SK-N-SH treated with all-trans-retinoic acid at 6 μM for 48 hours (cell line): ENCODE results near the gene TMC2.

Experiments
- ATAC-seq: fragments of 200-7000 bp; cut with Tn5 transposase; 3 replicates; pipeline ENCODE4 v1.9.1; 2020; ENCODE audit warnings: mild to moderate bottlenecking, moderate library complexity
- ARNTL ChIP-seq: fragments of 450-650 bp; formaldehyde crosslinking; IDR thresholded peaks from 2 replicates; pipeline ENCODE4 v1.5.0; 2020; ENCODE audit warnings: low read depth, mild to moderate bottlenecking, moderate library complexity, borderline replicate concordance
- BACH2 ChIP-seq: fragments of 250-450 bp; sonication (Bioruptor Pico); IDR thresholded peaks from 2 replicates; pipeline ENCODE4 v1.9.0; 2021; ENCODE audit warnings: mild to moderate bottlenecking, borderline replicate concordance
- CSDC2 ChIP-seq: fragments of 250-450 bp; sonication (Bioruptor Pico); IDR thresholded peaks from 2 replicates; pipeline ENCODE4 v1.5.0; 2020; ENCODE audit warnings: mild to moderate bottlenecking, moderate library complexity
- ESRRG ChIP-seq: fragments of 250-450 bp; sonication (Bioruptor Pico); IDR thresholded peaks from 2 replicates; pipeline ENCODE4 v1.6.1; 2021; ENCODE audit warnings: mild to moderate bottlenecking
- GLIS3 ChIP-seq: fragments of 250-450 bp; sonication (Bioruptor Pico); IDR thresholded peaks from 2 replicates; pipeline ENCODE4 v1.5.0; 2020; ENCODE audit warnings: mild to moderate bottlenecking, moderate library complexity
- ISL1 ChIP-seq: fragments of 250-450 bp; sonication (Bioruptor Pico); IDR thresholded peaks from 2 replicates; pipeline ENCODE4 v2.1.2; 2022; ENCODE audit warnings: mild to moderate bottlenecking, moderate library complexity
- OSR1 ChIP-seq: fragments of 250-450 bp; sonication (Bioruptor Pico); IDR thresholded peaks from 2 replicates; pipeline ENCODE4 v1.8.0; 2022; ENCODE audit warnings: moderate library complexity, mild to moderate bottlenecking, inconsistent platforms
- PPARA ChIP-seq: fragments of 250-450 bp; sonication (Bioruptor Pico); IDR thresholded peaks from 2 replicates; pipeline ENCODE4 v1.5.0; 2020; ENCODE audit warnings: mild to moderate bottlenecking, borderline replicate concordance
- SNAI2 ChIP-seq: fragments of 250-450 bp; sonication (Bioruptor Pico); IDR thresholded peaks from 2 replicates; pipeline ENCODE4 v1.5.0; 2020; ENCODE audit warnings: mild to moderate bottlenecking, moderate library complexity
- TCF4 ChIP-seq: fragments of 250-450 bp; sonication (Bioruptor Pico); IDR thresholded peaks from 2 replicates; pipeline ENCODE4 v1.8.0; 2021; ENCODE audit warnings: mild to moderate bottlenecking, moderate library complexity, borderline replicate concordance
- TOX ChIP-seq: fragments of 250-450 bp; sonication (Bioruptor Pico); IDR thresholded peaks from 2 replicates; pipeline ENCODE4 v1.8.0; 2021; ENCODE audit warnings: mild to moderate bottlenecking, moderate library complexity, borderline replicate concordance
- ZC3H10 ChIP-seq: fragments of 250-450 bp; sonication (Bioruptor Pico); IDR thresholded peaks from 2 replicates; pipeline ENCODE4 v1.5.1; 2021; ENCODE audit warnings: mild to moderate bottlenecking, moderate library complexity
- ZFP3 ChIP-seq: fragments of 250-450 bp; sonication (Bioruptor Pico); IDR thresholded peaks from 2 replicates; pipeline ENCODE4 v1.5.0; 2020; ENCODE audit warnings: mild to moderate bottlenecking, moderate library complexity
- ZFP30 ChIP-seq: fragments of 450-650 bp; formaldehyde crosslinking; IDR thresholded peaks from 2 replicates; pipeline ENCODE4 v1.5.0; 2022; ENCODE audit warnings: mild to moderate bottlenecking, moderate library complexity
- ZNF565 ChIP-seq: fragments of 450-650 bp; formaldehyde crosslinking; conservative IDR thresholded peaks from 2 replicates; pipeline ENCODE4 v1.5.0; 2020; ENCODE audit warnings: low read depth, mild to moderate bottlenecking, moderate library complexity
- ZNF70 ChIP-seq: fragments of 450-650 bp; formaldehyde crosslinking; IDR thresholded peaks from 2 replicates; pipeline ENCODE4 v1.5.0; 2020; ENCODE audit warnings: mild to moderate bottlenecking, moderate library complexity
- ZNF8 ChIP-seq: fragments of 450-650 bp; formaldehyde crosslinking; IDR thresholded peaks from 2 replicates; pipeline ENCODE4 v1.5.0; 2020; ENCODE audit warnings: mild to moderate bottlenecking, moderate library complexity
- TF ChIP-seq, protein P1 (sequence below): fragments of 250-450 bp; sonication (Bioruptor Pico); IDR thresholded peaks from 2 replicates; pipeline ENCODE4 v1.5.1; 2020; ENCODE audit warnings: low read depth, mild to moderate bottlenecking, moderate library complexity
- TF ChIP-seq, protein P2 (sequence below): fragments of 250-450 bp; sonication (Bioruptor Pico); IDR thresholded peaks from 2 replicates; pipeline ENCODE4 v1.5.0; 2020; ENCODE audit warnings: mild to moderate bottlenecking, moderate library complexity
- TF ChIP-seq, protein P3 (sequence below): fragments of 250-450 bp; sonication (Bioruptor Pico); IDR thresholded peaks from 2 replicates; pipeline ENCODE4 v1.8.0; 2020; ENCODE audit warnings: mild to moderate bottlenecking, moderate library complexity, borderline replicate concordance
- TF ChIP-seq, protein P4 (sequence below): fragments of 250-450 bp; sonication (Bioruptor Pico); IDR thresholded peaks from 2 replicates; pipeline ENCODE4 v1.5.1; 2021; ENCODE audit warnings: mild to moderate bottlenecking, moderate library complexity

The TMC2 gene

DNA sequence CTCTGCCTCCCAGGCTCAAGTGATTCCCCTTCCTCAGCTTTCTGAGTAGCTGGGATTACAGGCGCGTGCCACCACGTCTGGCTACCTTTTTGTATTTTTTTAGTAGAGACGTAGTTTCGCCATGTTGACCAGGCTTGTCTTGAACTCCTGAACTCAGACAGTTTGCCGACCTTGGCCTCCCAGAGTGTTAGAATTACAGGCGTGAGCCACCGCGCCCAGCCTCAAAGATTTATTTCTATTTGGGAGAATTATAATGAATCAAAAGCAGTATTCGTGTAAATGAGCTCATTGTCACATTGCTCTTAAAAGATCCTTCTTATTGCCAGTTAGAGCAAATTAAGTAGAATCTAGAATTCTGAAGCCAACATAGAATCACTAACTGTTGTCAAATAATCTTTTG, 18.3 kb upstream of the TMC2 start:
- TF ChIP-seq, protein P1, sequence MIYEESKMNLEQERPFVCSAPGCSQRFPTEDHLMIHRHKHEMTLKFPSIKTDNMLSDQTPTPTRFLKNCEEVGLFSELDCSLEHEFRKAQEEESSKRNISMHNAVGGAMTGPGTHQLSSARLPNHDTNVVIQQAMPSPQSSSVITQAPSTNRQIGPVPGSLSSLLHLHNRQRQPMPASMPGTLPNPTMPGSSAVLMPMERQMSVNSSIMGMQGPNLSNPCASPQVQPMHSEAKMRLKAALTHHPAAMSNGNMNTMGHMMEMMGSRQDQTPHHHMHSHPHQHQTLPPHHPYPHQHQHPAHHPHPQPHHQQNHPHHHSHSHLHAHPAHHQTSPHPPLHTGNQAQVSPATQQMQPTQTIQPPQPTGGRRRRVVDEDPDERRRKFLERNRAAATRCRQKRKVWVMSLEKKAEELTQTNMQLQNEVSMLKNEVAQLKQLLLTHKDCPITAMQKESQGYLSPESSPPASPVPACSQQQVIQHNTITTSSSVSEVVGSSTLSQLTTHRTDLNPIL (CRISPR knock-in tag): no peak
- ATAC-seq: no peak

DNA sequence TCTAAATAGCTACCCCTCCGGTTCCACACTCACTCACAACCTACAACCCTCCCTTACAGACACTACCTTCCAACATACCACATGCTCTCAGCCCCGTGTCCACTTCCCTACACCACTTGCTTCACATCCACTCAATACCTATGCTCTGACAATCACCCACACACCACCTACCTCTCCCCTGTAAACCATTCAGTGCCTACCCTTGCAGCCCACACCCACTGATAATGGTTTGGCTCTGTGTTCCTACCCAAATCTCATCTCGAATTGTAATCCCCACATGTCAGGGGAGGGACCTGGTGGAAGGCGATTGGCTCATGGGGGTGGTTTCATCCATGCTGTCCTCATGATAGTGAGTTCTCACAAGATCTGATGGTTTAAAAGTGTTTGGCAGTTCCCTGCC, 17.8 kb upstream of the TMC2 start:
- no peak for TF ChIP-seq OSR1 (CRISPR knock-in tag)
- TF ChIP-seq, protein P2, sequence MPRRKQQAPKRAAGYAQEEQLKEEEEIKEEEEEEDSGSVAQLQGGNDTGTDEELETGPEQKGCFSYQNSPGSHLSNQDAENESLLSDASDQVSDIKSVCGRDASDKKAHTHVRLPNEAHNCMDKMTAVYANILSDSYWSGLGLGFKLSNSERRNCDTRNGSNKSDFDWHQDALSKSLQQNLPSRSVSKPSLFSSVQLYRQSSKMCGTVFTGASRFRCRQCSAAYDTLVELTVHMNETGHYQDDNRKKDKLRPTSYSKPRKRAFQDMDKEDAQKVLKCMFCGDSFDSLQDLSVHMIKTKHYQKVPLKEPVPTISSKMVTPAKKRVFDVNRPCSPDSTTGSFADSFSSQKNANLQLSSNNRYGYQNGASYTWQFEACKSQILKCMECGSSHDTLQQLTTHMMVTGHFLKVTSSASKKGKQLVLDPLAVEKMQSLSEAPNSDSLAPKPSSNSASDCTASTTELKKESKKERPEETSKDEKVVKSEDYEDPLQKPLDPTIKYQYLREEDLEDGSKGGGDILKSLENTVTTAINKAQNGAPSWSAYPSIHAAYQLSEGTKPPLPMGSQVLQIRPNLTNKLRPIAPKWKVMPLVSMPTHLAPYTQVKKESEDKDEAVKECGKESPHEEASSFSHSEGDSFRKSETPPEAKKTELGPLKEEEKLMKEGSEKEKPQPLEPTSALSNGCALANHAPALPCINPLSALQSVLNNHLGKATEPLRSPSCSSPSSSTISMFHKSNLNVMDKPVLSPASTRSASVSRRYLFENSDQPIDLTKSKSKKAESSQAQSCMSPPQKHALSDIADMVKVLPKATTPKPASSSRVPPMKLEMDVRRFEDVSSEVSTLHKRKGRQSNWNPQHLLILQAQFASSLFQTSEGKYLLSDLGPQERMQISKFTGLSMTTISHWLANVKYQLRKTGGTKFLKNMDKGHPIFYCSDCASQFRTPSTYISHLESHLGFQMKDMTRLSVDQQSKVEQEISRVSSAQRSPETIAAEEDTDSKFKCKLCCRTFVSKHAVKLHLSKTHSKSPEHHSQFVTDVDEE (CRISPR knock-in tag): no peak
- no peak for TF ChIP-seq GLIS3
- TF ChIP-seq CSDC2: no peak
- TF ChIP-seq ZFP3 (CRISPR knock-in tag): no peak
- TF ChIP-seq ZFP30: no peak
- TF ChIP-seq, protein P3, sequence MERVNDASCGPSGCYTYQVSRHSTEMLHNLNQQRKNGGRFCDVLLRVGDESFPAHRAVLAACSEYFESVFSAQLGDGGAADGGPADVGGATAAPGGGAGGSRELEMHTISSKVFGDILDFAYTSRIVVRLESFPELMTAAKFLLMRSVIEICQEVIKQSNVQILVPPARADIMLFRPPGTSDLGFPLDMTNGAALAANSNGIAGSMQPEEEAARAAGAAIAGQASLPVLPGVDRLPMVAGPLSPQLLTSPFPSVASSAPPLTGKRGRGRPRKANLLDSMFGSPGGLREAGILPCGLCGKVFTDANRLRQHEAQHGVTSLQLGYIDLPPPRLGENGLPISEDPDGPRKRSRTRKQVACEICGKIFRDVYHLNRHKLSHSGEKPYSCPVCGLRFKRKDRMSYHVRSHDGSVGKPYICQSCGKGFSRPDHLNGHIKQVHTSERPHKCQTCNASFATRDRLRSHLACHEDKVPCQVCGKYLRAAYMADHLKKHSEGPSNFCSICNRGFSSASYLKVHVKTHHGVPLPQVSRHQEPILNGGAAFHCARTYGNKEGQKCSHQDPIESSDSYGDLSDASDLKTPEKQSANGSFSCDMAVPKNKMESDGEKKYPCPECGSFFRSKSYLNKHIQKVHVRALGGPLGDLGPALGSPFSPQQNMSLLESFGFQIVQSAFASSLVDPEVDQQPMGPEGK: no peak
- no peak for TF ChIP-seq ISL1 (CRISPR knock-in tag)
- TF ChIP-seq ZNF565: no peak
- no peak for TF ChIP-seq ZC3H10 (CRISPR knock-in tag)
- no peak for TF ChIP-seq BACH2 (CRISPR knock-in tag)
- TF ChIP-seq, protein P4, sequence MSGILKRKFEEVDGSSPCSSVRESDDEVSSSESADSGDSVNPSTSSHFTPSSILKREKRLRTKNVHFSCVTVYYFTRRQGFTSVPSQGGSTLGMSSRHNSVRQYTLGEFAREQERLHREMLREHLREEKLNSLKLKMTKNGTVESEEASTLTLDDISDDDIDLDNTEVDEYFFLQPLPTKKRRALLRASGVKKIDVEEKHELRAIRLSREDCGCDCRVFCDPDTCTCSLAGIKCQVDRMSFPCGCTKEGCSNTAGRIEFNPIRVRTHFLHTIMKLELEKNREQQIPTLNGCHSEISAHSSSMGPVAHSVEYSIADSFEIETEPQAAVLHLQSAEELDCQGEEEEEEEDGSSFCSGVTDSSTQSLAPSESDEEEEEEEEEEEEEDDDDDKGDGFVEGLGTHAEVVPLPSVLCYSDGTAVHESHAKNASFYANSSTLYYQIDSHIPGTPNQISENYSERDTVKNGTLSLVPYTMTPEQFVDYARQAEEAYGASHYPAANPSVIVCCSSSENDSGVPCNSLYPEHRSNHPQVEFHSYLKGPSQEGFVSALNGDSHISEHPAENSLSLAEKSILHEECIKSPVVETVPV (CRISPR knock-in tag): no peak
- no peak for TF ChIP-seq SNAI2
- no peak for TF ChIP-seq ZNF8 (CRISPR knock-in tag)
- TF ChIP-seq, all 23 proteins: peak for 0
- ATAC-seq: no peak

DNA sequence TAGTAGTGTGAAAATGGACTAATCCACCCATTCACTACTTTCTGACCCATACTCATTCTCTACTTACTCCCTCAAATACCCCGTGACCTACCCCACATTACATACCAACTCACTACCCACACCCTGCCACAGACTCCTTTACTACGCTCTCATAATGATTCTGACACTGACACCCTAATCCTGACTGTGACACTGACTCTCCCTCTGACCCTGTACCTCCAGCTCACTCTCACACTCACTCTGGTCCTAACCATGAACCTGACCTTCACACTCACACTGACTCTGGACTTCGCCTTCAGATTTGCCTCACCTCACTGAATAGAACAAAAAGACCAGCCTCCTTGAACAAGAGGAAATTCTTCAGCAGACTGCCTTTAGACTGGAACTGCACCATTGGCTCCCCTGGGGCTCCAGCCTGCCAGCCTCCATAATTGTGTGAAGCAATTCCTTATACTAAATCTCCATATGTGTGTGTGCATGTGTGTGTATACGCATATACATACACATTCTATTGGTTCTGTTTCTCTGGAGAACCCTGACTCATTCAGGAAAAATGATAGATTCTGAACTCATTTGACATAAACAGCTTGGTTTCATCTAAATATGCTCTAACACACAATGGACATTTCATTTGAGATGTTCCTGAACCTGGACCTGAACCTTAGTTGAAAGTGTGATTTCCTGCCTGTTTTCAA, 17.1 kb upstream of the TMC2 start:
- peak; percentile 37 for ATAC-seq
- TF ChIP-seq ZFP30 (no peak), ZNF565 (no peak), PPARA (CRISPR knock-in tag) (no peak), TCF4 (no peak), TOX (CRISPR knock-in tag) (no peak), ARNTL (CRISPR knock-in tag) (no peak), CSDC2 (no peak), ZFP3 (CRISPR knock-in tag) (no peak), SNAI2 (no peak), ISL1 (CRISPR knock-in tag) (no peak), ESRRG (CRISPR knock-in tag) (no peak), ZNF70 (CRISPR knock-in tag) (no peak)
- TF ChIP-seq, protein P4 (CRISPR knock-in tag): no peak
- TF ChIP-seq, protein P2 (CRISPR knock-in tag): no peak
- TF ChIP-seq, protein P3: no peak
- TF ChIP-seq, all 23 proteins: peak for 0
